Fibroblast of skin of right quadriceps (primary cell): ENCODE data around the gene RAB15.
A peak's percentile ranks its signal among the peaks of the same experiment; 100 is the strongest.

Source experiments
- DNase-seq: peaks from one replicate; pipeline ENCODE4 v3.0.0-alpha.2; 2013

RAB15 gene

GRCh38 chr14:64987438-64987767 is 15.3 kb upstream of the RAB15 start:
- no peak for DNase-seq

GRCh38 chr14:64986648-64987437 is 14.7 kb upstream of the RAB15 start, which contains the start of gene FNTB:
FNTB (plus strand) TSS chr14:64986895; CDS start chr14:64986954, 59 bp downstream.
- peak; percentile 97 for DNase-seq

- DNase-seq: peak; percentile 50
These were observed 11.5 kb upstream of the RAB15 start for GRCh38 chr14:64983439-64984310.

GRCh38 chr14:64979336-64980074 is 7.4 kb upstream of the RAB15 start:
- no peak for DNase-seq

- DNase-seq: no peak
These were observed 2.4 kb upstream of the RAB15 start for GRCh38 chr14:64974563-64974962.

GRCh38 chr14:64973826-64974225 is 1.7 kb upstream of the RAB15 start:
- no peak for DNase-seq

- no peak for DNase-seq
These were observed 898 bp upstream of the RAB15 start for GRCh38 chr14:64973026-64973442.

GRCh38 chr14:64971491-64971942 is 619 bp downstream of the RAB15 start:
- no peak for DNase-seq

GRCh38 chr14:64970776-64971477 is 1.2 kb downstream of the RAB15 start:
- no peak for DNase-seq

GRCh38 chr14:64970041-64970440 is 2.1 kb downstream of the RAB15 start:
- no peak for DNase-seq

GRCh38 chr14:64968651-64969050 is 3.5 kb downstream of the RAB15 start:
- no peak for DNase-seq

GRCh38 chr14:64968167-64968566 is 4.0 kb downstream of the RAB15 start:
- DNase-seq: no peak

- no peak for DNase-seq
These were observed 5.2 kb downstream of the RAB15 start for GRCh38 chr14:64966976-64967375.

- no peak for DNase-seq
These were observed 6.7 kb downstream of the RAB15 start for GRCh38 chr14:64965356-64966000.

- no peak for DNase-seq
These were observed 8.5 kb downstream of the RAB15 start for GRCh38 chr14:64963611-64964010.

- DNase-seq: no peak
These were observed 11.3 kb downstream of the RAB15 start for GRCh38 chr14:64960762-64961276.

GRCh38 chr14:64958743-64959142 is 13.4 kb downstream of the RAB15 start:
- no peak for DNase-seq

- no peak for DNase-seq
These were observed 13.9 kb downstream of the RAB15 start for GRCh38 chr14:64958201-64958600.

- no peak for DNase-seq
These were observed 15.3 kb downstream of the RAB15 start for GRCh38 chr14:64956697-64957406.

- DNase-seq: no peak
These were observed 16.8 kb downstream of the RAB15 start for GRCh38 chr14:64955297-64955696.
